ENCODE results near the gene RAB11FIP2. TPM values are rescaled to one million over a fixed set of nuclear protein-coding genes. Genes with fewer than 3 reads are reported as not detected.
A peak's percentile ranks its signal among the peaks of the same experiment; 100 is the strongest.

Gene RAB11FIP2
- polyA plus RNA-seq, 2 of the 4 experiments (the other 2 are of a cell fraction): 10.0 to 29.3 TPM

DNA sequence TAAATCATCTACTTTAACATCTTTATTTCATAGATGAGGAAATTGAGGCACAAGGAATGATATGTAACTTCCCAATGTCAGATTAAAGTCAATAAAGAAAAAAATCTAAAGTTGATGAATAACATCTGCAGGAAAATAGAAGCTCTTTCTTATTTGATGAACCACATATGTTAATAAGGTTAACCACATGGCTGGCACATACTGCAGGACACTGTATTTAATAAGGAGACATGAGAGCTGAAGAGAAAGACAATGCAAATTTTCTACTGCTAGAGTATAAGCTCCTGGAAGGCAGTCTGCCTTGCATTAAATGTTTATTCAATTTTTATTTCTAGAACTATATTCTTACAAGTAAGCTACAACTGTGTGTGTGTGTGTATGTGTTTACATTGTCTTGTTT is 4.4 kb downstream of the RAB11FIP2 start (continued):
- TF ChIP-seq SREBF2 (IDR thresholded peaks at IDR 0.05) (no peak), JUN (IDR thresholded peaks at IDR 0.05) (no peak), NPAS2 (CRISPR knock-in tag; IDR thresholded peaks at IDR 0.05; ENCODE audit: borderline replicate concordance) (no peak), FOXS1 (CRISPR knock-in tag; IDR thresholded peaks at IDR 0.05) (no peak), ZFP36 (IDR thresholded peaks at IDR 0.05; ENCODE audit: borderline replicate concordance, partially characterized antibody) (no peak), JUNB (IDR thresholded peaks at IDR 0.05) (no peak)
- TF ChIP-seq, protein P1, sequence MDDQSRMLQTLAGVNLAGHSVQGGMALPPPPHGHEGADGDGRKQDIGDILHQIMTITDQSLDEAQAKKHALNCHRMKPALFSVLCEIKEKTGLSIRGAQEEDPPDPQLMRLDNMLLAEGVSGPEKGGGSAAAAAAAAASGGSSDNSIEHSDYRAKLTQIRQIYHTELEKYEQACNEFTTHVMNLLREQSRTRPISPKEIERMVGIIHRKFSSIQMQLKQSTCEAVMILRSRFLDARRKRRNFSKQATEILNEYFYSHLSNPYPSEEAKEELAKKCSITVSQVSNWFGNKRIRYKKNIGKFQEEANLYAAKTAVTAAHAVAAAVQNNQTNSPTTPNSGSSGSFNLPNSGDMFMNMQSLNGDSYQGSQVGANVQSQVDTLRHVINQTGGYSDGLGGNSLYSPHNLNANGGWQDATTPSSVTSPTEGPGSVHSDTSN (IDR thresholded peaks at IDR 0.05): no peak

DNA sequence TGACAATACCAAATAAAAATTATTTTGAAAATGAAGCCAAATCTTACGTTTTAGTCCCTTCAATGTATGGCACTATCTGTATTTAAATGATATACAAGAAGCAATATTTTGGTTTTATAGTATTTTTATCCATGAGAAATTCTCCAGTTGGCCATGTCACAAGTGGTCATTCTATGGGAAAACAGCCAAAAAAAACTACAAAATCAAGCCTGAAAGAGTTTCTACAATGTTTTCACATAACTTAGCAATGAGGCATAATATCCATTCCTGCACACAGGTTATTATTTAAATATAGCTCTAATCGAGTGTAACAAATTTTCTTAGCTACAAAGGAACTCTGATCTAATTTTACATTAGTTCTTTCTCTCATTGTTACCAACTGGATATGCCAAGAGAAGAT is 5.4 kb downstream of the RAB11FIP2 start:
- ChIA-PET CTCF (interaction anchor here (0.9 to 1.5 kb wide), 3 partner anchors 13 to 545 kb away, joined by 3 read pairs; no protein-coding TSS in a partner anchor), POLR2A (no interaction called here)
- Histone ChIP-seq H3K4me1 (peaks cover 44% of the 10 kb centered on the region), H3K27ac (no peak overlapping the region), H3K9me3 (no peaks in the 10 kb centered on the region), H3K4me2 (peak overlapping the region; percentile 38; the same call in 2 of the 3 replicates), H3K4me3 (no peak overlapping the region)
- FAIRE-seq (no peak), DNase-seq (ENCODE audit: low read depth in 1 of 2, low spot score in 1 of 2) (no peak), ATAC-seq (no peak)
- WGBS (ENCODE audit: missing lambda C conversion rate): 49% methylated on average over 2 of the region's 2 CpGs
- TF ChIP-seq HOXB13 (CRISPR knock-in tag; IDR thresholded peaks at IDR 0.05; ENCODE audit: low read depth) (no peak), JUN (IDR thresholded peaks at IDR 0.05) (no peak), HDAC2 (IDR thresholded peaks at IDR 0.05) (no peak), PHF8 (IDR thresholded peaks at IDR 0.05; ENCODE audit: borderline replicate concordance, low read depth) (no peak), SREBF2 (IDR thresholded peaks at IDR 0.05) (no peak), CHD2 (IDR thresholded peaks at IDR 0.05; ENCODE audit: low read length, partially characterized antibody) (no peak), TFCP2L1 (CRISPR knock-in tag; IDR thresholded peaks at IDR 0.05) (no peak), MAZ (IDR thresholded peaks at IDR 0.05; ENCODE audit: borderline replicate concordance, low read depth, low read length) (no peak), HOXA7 (CRISPR knock-in tag; IDR thresholded peaks at IDR 0.05) (no peak), EP300 (IDR thresholded peaks at IDR 0.05) (no peak), NFE2L2 (conservative IDR thresholded peaks at IDR 0.05; ENCODE audit: low read length) (no peak), ZFP36 (IDR thresholded peaks at IDR 0.05; ENCODE audit: borderline replicate concordance, partially characterized antibody) (no peak), EHMT2 (IDR thresholded peaks at IDR 0.05; ENCODE audit: low read depth) (no peak), CBX8 (IDR thresholded peaks at IDR 0.05) (no peak)
- TF ChIP-seq, protein P2, sequence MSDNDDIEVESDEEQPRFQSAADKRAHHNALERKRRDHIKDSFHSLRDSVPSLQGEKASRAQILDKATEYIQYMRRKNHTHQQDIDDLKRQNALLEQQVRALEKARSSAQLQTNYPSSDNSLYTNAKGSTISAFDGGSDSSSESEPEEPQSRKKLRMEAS (IDR thresholded peaks at IDR 0.05): no peak
- TF ChIP-seq, protein P3, sequence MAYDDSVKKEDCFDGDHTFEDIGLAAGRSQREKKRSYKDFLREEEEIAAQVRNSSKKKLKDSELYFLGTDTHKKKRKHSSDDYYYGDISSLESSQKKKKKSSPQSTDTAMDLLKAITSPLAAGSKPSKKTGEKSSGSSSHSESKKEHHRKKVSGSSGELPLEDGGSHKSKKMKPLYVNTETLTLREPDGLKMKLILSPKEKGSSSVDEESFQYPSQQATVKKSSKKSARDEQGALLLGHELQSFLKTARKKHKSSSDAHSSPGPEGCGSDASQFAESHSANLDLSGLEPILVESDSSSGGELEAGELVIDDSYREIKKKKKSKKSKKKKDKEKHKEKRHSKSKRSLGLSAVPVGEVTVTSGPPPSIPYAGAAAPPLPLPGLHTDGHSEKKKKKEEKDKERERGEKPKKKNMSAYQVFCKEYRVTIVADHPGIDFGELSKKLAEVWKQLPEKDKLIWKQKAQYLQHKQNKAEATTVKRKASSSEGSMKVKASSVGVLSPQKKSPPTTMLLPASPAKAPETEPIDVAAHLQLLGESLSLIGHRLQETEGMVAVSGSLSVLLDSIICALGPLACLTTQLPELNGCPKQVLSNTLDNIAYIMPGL (CRISPR knock-in tag; IDR thresholded peaks at IDR 0.05; ENCODE audit: borderline replicate concordance): no peak
- TF ChIP-seq, protein P1 (IDR thresholded peaks at IDR 0.05): no peak
- TF ChIP-seq, protein P4, sequence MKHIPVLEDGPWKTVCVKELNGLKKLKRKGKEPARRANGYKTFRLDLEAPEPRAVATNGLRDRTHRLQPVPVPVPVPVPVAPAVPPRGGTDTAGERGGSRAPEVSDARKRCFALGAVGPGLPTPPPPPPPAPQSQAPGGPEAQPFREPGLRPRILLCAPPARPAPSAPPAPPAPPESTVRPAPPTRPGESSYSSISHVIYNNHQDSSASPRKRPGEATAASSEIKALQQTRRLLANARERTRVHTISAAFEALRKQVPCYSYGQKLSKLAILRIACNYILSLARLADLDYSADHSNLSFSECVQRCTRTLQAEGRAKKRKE (CRISPR knock-in tag; IDR thresholded peaks at IDR 0.05; ENCODE audit: low read depth): no peak
- TF ChIP-seq, protein P5, sequence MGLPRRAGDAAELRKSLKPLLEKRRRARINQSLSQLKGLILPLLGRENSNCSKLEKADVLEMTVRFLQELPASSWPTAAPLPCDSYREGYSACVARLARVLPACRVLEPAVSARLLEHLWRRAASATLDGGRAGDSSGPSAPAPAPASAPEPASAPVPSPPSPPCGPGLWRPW (IDR thresholded peaks at IDR 0.05): no peak
- TF ChIP-seq, protein P6, sequence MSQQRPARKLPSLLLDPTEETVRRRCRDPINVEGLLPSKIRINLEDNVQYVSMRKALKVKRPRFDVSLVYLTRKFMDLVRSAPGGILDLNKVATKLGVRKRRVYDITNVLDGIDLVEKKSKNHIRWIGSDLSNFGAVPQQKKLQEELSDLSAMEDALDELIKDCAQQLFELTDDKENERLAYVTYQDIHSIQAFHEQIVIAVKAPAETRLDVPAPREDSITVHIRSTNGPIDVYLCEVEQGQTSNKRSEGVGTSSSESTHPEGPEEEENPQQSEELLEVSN (IDR thresholded peaks at IDR 0.05; ENCODE audit: borderline replicate concordance, low read depth): no peak

Measured in A549 (cell line).